Right lobe of liver (tissue), 4 donors: ENCODE data around the gene NCK2.

ENCODE experiments used
- CTCF ChIP-seq, 4 donors: fragments of 200-600 bp in 3 of 4; fragments of 450-650 bp in 1 of 4; IDR thresholded peaks; one replicate each; pipeline versions ENCODE4 v1.5.1 to v1.8.0; 2016 to 2022; ENCODE audit warnings: antibody characterized with exemption in 4 of 4, mild to moderate bottlenecking in 2 of 4
- POLR2A ChIP-seq: fragments of 450-650 bp; IDR thresholded peaks from one replicate; pipeline ENCODE4 v1.6.1; 2017; ENCODE audit warnings: antibody characterized with exemption, mild to moderate bottlenecking
- donor health status: DM: no; HTN: no; CAD: no.
- donor health status: DM: no; HTN: no; CAD: no.
- donor health status: DM: no; HTN: yes; CAD: no.

- no peak for TF ChIP-seq POLR2A
- no peak for TF ChIP-seq CTCF (IDR thresholded peaks at IDR 0.05)
Observed at GRCh38 chr2:105876191-105876590, 131.5 kb downstream of the NCK2 start.
